CD4-positive, CD25-positive, alpha-beta regulatory T cell (primary cell): ENCODE results near the gene PUS1. TPM values are rescaled to one million over a fixed set of nuclear protein-coding genes. Genes with fewer than 3 reads are reported as not detected.

Source experiments
- ATAC-seq, 2 donors: fragments of 150-1000 bp; cut with Tn5 transposase; one replicate each; pipeline ENCODE4 v1.10.0; 2021; ENCODE audit warnings: low read depth in 2 of 2, moderate number of reproducible peaks in 2 of 2, moderate library complexity in 1 of 2
- DNase-seq, 3 donors: peaks; one replicate each; pipeline versions ENCODE4 v3.0.0 to v3.0.0-alpha.2; 2012 to 2022; ENCODE audit warnings: mixed read lengths in 1 of 3
- H3K27ac ChIP-seq: one replicate; pipeline ENCODE4 v1.7.0; 2013; ENCODE audit warnings: mild to moderate bottlenecking, low read length; ENCODE audit not compliant: insufficient read depth, poor library complexity, severe bottlenecking
- H3K27me3 ChIP-seq: one replicate; pipeline ENCODE4 v1.7.0; 2013; ENCODE audit warnings: low read length; ENCODE audit not compliant: control insufficient read depth, insufficient read depth
- H3K36me3 ChIP-seq: one replicate; pipeline ENCODE4 v1.7.0; 2013; ENCODE audit warnings: mild to moderate bottlenecking, low read length, moderate library complexity; ENCODE audit not compliant: control insufficient read depth, insufficient read depth
- H3K4me1 ChIP-seq: 2 replicates; pipeline ENCODE4 v1.7.0; 2013; ENCODE audit warnings: mild to moderate bottlenecking, low read length; ENCODE audit not compliant: insufficient read depth, control insufficient read depth, poor library complexity, severe bottlenecking
- H3K4me3 ChIP-seq: one replicate; pipeline ENCODE4 v1.7.0; 2013; ENCODE audit warnings: low read depth, mild to moderate bottlenecking, low read length, moderate library complexity
- H3K9me3 ChIP-seq, 2 experiments: 1 replicate in 1 of 2; 2 replicates in 1 of 2; pipeline ENCODE4 v1.7.0; 2013; ENCODE audit warnings: low read length in 2 of 2, mild to moderate bottlenecking in 1 of 2, moderate library complexity in 1 of 2; ENCODE audit not compliant: control insufficient read depth in 2 of 2
- H3K27ac Mint-ChIP-seq, 3 donors: one replicate each; pipeline ENCODE4 v1.8.0; 2020 to 2022; ENCODE audit warnings: mild to moderate bottlenecking in 3 of 3, mixed read lengths in 3 of 3, moderate library complexity in 2 of 3
- H3K27me3 Mint-ChIP-seq: one replicate; pipeline ENCODE4 v1.8.0; 2022; ENCODE audit warnings: mild to moderate bottlenecking, mixed read lengths
- H3K36me3 Mint-ChIP-seq: one replicate; pipeline ENCODE4 v1.8.0; 2020; ENCODE audit warnings: mixed read lengths
- H3K4me1 Mint-ChIP-seq, 4 donors: one replicate each; pipeline ENCODE4 v1.8.0; 2020 to 2022; ENCODE audit warnings: mixed read lengths in 4 of 4, mild to moderate bottlenecking in 1 of 4
- H3K4me3 Mint-ChIP-seq, 4 donors: one replicate each; pipeline ENCODE4 v1.8.0; 2020 to 2022; ENCODE audit warnings: mild to moderate bottlenecking in 4 of 4, mixed read lengths in 4 of 4, moderate library complexity in 3 of 4
- H3K9me3 Mint-ChIP-seq, 7 donors: one replicate each; pipeline ENCODE4 v1.8.0; 2020 to 2022; ENCODE audit warnings: mixed read lengths in 7 of 7, mild to moderate bottlenecking in 3 of 7, moderate library complexity in 2 of 7
- polyA plus RNA-seq, 4 donors: library from polyadenylated mRNA; unstranded; fragments of 300-500 nt; fragmentation: Illumina TruSeq; gene quantifications; one replicate each; pipeline ENCODE4 v1.2.3, GENCODE V29; 2021
- total RNA-seq: library from RNA; stranded (reverse); gene quantifications from one replicate; pipeline ENCODE4 v1.2.3, GENCODE V29; 2022

Gene PUS1
- total and polyA plus RNA-seq, 5 donors from 2014 or later: 14.0 to 26.0 (median 17.9) TPM

- no peaks in the 10 kb centered on the region for H3K27me3 Mint-ChIP-seq
- no peaks in the 10 kb centered on the region for H3K27me3 ChIP-seq
- no peak overlapping the region for H3K4me3 ChIP-seq
- no peak for DNase-seq
- H3K4me3 Mint-ChIP-seq: no peak overlapping the region
- H3K36me3 Mint-ChIP-seq: no peaks in the 10 kb centered on the region
- no peak overlapping the region for H3K27ac ChIP-seq
- H3K27ac Mint-ChIP-seq: no peak overlapping the region
- peaks cover 7% of the 10 kb centered on the region for H3K4me1 ChIP-seq
- peaks cover 0 to 6% (median 2%) of the 10 kb centered on the region in 4 donors for H3K4me1 Mint-ChIP-seq
- peaks cover 7% of the 10 kb centered on the region for H3K36me3 ChIP-seq
- no peaks in the 10 kb centered on the region for H3K9me3 Mint-ChIP-seq
- no peak for ATAC-seq
- H3K9me3 ChIP-seq: no peaks in the 10 kb centered on the region
Measured at GRCh38 chr12:131920157-131920508, 8.9 kb upstream of the PUS1 start.

- no peaks in the 10 kb centered on the region for H3K9me3 Mint-ChIP-seq
- no peaks in the 10 kb centered on the region for H3K9me3 ChIP-seq
- no peak overlapping the region for H3K27ac Mint-ChIP-seq
- H3K27ac ChIP-seq: no peak overlapping the region
- no peaks in the 10 kb centered on the region for H3K27me3 Mint-ChIP-seq
- peaks cover 0 to 6% (median 3%) of the 10 kb centered on the region in 4 donors for H3K4me1 Mint-ChIP-seq
- no peaks in the 10 kb centered on the region for H3K36me3 Mint-ChIP-seq
- H3K4me3 ChIP-seq: no peak overlapping the region
- H3K4me3 Mint-ChIP-seq: peak overlapping the region in 1 of 4 donors; percentile 4
- DNase-seq (no peak), ATAC-seq (no peak)
- no peaks in the 10 kb centered on the region for H3K27me3 ChIP-seq
- peaks cover 7% of the 10 kb centered on the region for H3K4me1 ChIP-seq
- H3K36me3 ChIP-seq: peaks cover 2% of the 10 kb centered on the region
Measured at GRCh38 chr12:131920902-131921840, 7.9 kb upstream of the PUS1 start.

- Histone ChIP-seq H3K4me3 (no peak overlapping the region), H3K4me1 (peaks cover 7% of the 10 kb centered on the region), H3K27me3 (no peaks in the 10 kb centered on the region), H3K9me3 (no peaks in the 10 kb centered on the region), H3K27ac (no peak overlapping the region), H3K36me3 (peaks cover 2% of the 10 kb centered on the region)
- Mint-ChIP-seq H3K36me3 (no peaks in the 10 kb centered on the region), H3K9me3 (no peaks in the 10 kb centered on the region), H3K27me3 (no peaks in the 10 kb centered on the region), H3K4me1 (peaks cover 0 to 6% (median 3%) of the 10 kb centered on the region in 4 donors), H3K27ac (peak overlapping the region in 1 of 3 donors; percentile 56), H3K4me3 (peak overlapping the region in 1 of 4 donors; percentile 60)
- no peak for ATAC-seq
- DNase-seq: no peak
Measured at GRCh38 chr12:131921866-131922769, 7.0 kb upstream of the PUS1 start.

- Histone ChIP-seq H3K4me3 (no peak overlapping the region), H3K4me1 (peaks cover 7% of the 10 kb centered on the region), H3K27me3 (no peaks in the 10 kb centered on the region), H3K36me3 (peaks cover 2% of the 10 kb centered on the region), H3K9me3 (no peaks in the 10 kb centered on the region), H3K27ac (no peak overlapping the region)
- Mint-ChIP-seq H3K36me3 (no peaks in the 10 kb centered on the region), H3K27ac (peak overlapping the region in 1 of 3 donors; percentile 56), H3K4me3 (peak overlapping the region in 1 of 4 donors; percentile 60), H3K9me3 (no peaks in the 10 kb centered on the region), H3K4me1 (peaks cover 0 to 8% (median 3%) of the 10 kb centered on the region in 4 donors), H3K27me3 (no peaks in the 10 kb centered on the region)
- DNase-seq (no peak), ATAC-seq (no peak)
Measured at GRCh38 chr12:131922772-131923171, 6.3 kb upstream of the PUS1 start.

GRCh38 chr12:131923260-131923659 lies 5.8 kb upstream of the PUS1 start:
- H3K4me3 Mint-ChIP-seq: no peak overlapping the region
- no peaks in the 10 kb centered on the region for H3K9me3 Mint-ChIP-seq
- no peaks in the 10 kb centered on the region for H3K27me3 ChIP-seq
- H3K27ac ChIP-seq: no peak overlapping the region
- H3K27me3 Mint-ChIP-seq: no peaks in the 10 kb centered on the region
- no peak overlapping the region for H3K4me3 ChIP-seq
- peaks cover 11% of the 10 kb centered on the region for H3K4me1 ChIP-seq
- H3K36me3 Mint-ChIP-seq: no peaks in the 10 kb centered on the region
- H3K9me3 ChIP-seq: no peaks in the 10 kb centered on the region
- no peak overlapping the region for H3K27ac Mint-ChIP-seq
- peaks cover 0 to 12% (median 7%) of the 10 kb centered on the region in 4 donors for H3K4me1 Mint-ChIP-seq
- peaks cover 2% of the 10 kb centered on the region for H3K36me3 ChIP-seq
- ATAC-seq: no peak
- DNase-seq: no peak

- Mint-ChIP-seq H3K36me3 (peaks cover 6% of the 10 kb centered on the region), H3K27me3 (no peaks in the 10 kb centered on the region), H3K27ac (peak overlapping the region in 2 of 3 donors; percentile 35 to 59), H3K4me1 (peaks cover 4 to 29% (median 13%) of the 10 kb centered on the region in 4 donors), H3K4me3 (peak overlapping the region; percentile 92 to 96 (median 94)), H3K9me3 (no peaks in the 10 kb centered on the region)
- H3K27me3 ChIP-seq: no peaks in the 10 kb centered on the region
- ATAC-seq: no peak
- H3K9me3 ChIP-seq: no peaks in the 10 kb centered on the region
- peaks cover 23% of the 10 kb centered on the region for H3K4me1 ChIP-seq
- H3K4me3 ChIP-seq: no peak overlapping the region
- no peak for DNase-seq
- peaks cover 5% of the 10 kb centered on the region for H3K36me3 ChIP-seq
- H3K27ac ChIP-seq: no peak overlapping the region
Measured at GRCh38 chr12:131927110-131928079, 1.7 kb upstream of the PUS1 start.
